HG03571 (cell line): ENCODE results near the gene FBXW2.
"Not testable (repeated sequence)": the region's sequence is repeated elsewhere in the genome, so short reads cannot be mapped to it uniquely, and the experiment has no call there.

Source experiments
- ATAC-seq: cut with Tn5 transposase; IDR thresholded peaks from one replicate; pipeline ENCODE4 v1.9.1; 2021; ENCODE audit not compliant: unreplicated experiment

FBXW2 gene, protein sequence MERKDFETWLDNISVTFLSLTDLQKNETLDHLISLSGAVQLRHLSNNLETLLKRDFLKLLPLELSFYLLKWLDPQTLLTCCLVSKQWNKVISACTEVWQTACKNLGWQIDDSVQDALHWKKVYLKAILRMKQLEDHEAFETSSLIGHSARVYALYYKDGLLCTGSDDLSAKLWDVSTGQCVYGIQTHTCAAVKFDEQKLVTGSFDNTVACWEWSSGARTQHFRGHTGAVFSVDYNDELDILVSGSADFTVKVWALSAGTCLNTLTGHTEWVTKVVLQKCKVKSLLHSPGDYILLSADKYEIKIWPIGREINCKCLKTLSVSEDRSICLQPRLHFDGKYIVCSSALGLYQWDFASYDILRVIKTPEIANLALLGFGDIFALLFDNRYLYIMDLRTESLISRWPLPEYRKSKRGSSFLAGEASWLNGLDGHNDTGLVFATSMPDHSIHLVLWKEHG

GRCh38 chr9:120792898-120793765 lies at the start of gene FBXW2:
FBXW2 (minus strand) TSS chr9:120793416; CDS start chr9:120788258, 5,158 bp downstream.
- peak; percentile 91 for ATAC-seq

GRCh38 chr9:120841930-120842684 lies 48.9 kb upstream of the FBXW2 start:
- ATAC-seq = no peak

DNA sequence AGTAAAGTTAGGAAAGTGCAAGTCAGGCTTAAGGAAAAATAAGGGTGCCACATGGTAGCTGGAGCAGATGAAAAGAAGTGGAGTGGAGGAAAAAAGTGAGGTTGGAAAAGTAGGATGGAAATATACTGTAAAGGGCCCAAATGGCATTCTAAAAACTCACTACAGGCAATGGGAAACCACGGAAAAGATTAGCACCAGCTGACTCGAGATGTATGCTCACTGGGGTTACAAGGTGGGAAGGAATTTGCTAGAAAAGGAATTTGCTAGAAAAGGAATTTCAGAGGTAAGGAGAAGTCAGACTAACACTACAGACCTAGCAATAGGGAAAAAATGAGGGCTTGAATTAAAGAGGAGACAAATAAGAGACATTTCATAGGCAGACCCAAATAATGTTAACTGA lies 45.9 kb upstream of the FBXW2 start:
- ATAC-seq = no peak

GRCh38 chr9:120837921-120838320 lies 44.7 kb upstream of the FBXW2 start:
- ATAC-seq = no peak

GRCh38 chr9:120833325-120833724 lies 40.1 kb upstream of the FBXW2 start:
- no peak for ATAC-seq

DNA sequence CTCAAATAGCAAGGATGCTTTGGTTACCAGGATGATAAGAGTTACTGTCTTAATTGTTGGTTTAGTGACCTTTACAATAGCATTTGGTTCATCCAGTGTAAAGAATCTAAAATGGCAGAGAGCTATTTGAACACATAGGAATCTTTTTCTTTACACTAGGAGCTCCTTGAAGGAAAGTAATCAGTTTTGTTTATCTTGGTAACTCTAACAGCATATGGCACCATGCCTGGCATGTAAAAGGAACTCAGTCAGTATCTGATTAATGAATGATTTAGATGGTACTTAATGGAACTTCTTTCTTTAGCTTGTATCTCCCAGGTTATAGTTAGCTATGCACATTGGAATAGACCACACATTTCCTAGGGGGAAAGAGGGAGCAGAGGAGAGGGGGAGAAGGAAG lies 39.6 kb upstream of the FBXW2 start:
- ATAC-seq = no peak

- no peak for ATAC-seq
Observed at GRCh38 chr9:120830865-120831264, 37.6 kb upstream of the FBXW2 start.

GRCh38 chr9:120830151-120830550 lies 36.9 kb upstream of the FBXW2 start:
- ATAC-seq = no peak

DNA sequence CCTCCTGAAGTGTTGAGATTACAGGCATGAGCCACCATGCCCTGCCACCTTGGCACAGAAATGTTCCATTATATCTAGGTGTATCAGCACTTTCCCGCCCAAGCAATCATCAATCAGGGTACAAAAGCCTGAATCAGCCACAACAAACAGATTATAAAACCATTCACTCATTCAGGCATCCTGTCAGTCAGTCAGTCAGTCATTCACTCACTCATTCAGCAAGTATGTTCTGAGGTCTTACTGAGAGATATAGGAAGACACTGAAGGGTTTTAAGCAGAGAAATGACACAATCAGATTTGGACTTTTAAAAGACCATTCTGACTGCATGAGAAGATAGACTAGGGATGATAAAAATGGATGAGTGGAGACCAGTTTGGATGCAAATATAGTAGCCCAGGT lies 36.4 kb upstream of the FBXW2 start:
- ATAC-seq = no peak

GRCh38 chr9:120820095-120820494 lies 26.9 kb upstream of the FBXW2 start:
- no peak for ATAC-seq

DNA sequence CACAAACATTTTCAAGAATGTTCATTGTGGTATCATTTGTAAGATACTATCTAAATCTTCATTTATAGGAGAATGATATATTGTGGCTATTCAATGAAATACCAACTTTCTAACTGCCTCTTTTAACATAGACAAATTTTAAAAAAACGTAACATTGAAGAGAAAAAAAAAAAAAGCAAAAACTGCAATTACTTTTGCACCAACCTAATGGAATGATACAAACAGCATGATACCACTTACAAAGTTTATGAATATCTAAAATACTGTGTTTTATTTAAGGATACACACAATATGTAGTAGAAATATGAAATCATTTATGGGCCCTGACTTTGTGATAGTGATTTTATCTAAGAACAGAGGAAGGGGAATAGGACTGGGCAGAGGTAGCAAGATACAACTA lies 25.4 kb upstream of the FBXW2 start:
- ATAC-seq = no peak

- ATAC-seq = no peak
Observed at GRCh38 chr9:120815075-120815474, 21.9 kb upstream of the FBXW2 start.

- no peak for ATAC-seq
Observed at GRCh38 chr9:120808931-120809330, 15.7 kb upstream of the FBXW2 start.

DNA sequence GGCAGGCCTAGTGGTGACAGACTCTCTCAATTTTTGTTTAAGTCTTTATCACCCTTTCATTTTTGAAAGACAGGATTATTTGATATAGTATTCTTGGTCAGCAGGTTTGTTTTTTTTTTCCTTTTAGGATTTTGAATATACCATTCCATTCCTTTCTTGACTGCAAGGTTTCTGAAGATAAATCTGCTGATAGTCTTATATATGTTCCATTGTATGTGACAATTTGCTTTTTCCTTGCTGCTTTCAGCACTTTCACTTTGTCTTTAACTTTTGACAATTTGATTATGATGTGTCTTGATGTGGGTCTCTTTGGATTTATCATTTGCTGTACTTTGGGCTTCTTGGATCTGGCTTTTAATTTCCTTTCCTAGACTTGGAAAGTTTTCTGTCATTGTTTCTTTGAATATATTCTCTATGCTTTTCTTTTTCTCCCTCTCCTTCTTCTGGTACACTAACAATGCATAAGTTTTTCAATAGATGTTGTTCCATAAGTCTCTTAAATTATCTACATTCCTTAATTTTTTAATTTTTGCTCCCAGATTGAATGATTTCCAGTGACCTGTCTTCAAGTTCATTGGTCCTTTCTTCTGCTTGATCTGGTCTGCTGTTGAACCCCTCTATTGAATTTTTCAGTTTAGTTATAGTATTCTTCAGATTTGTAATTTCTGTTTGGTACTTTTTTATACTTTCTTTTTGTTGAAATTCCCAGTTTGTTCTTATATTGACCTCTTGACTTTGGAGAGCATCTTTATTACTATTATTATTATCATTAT lies 14.6 kb upstream of the FBXW2 start:
- no peak for ATAC-seq

GRCh38 chr9:120804784-120805363 lies 11.7 kb upstream of the FBXW2 start:
- not testable (repeated sequence) for ATAC-seq

DNA sequence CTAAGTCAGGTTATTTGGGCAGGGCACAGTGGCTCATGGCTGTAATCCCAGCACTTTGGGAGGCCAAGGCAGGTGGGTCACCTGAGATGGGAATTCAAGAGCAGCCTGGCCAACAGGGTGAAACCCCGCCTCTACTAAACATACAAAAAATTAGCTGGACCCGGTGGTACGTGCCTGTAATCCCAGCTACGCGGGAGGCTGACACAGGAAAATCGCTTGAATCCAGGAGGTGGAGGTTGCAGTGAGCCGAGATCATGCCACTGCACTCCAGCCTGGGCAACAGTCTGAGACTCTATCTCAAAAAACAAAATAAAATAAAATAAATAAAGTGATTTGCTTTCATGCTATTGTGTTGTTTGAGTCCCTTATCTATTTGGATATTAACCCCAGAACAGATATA lies 8.2 kb upstream of the FBXW2 start:
- ATAC-seq = no peak

DNA sequence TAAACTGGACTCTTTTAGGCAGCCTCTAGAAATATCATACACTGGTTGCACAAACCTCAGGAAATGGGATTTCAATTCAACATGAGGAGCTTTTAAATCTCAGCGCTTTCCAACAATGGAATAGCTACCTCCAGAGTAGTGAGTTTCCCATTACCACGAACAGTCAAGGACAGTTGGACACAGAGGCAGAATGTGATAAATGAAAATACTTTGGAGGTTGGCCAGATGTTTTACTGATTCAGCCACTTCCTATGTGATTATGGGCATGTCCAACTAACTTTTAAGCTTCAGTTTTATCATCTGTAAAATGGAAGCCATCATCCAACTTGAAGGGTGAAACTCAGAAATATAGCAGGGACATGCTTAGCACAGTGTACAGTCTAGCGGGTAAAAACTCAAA lies 2.1 kb downstream of the FBXW2 start:
- ATAC-seq = no peak

- ATAC-seq = no peak
Observed at GRCh38 chr9:120787933-120788332, 5.3 kb downstream of the FBXW2 start.

DNA sequence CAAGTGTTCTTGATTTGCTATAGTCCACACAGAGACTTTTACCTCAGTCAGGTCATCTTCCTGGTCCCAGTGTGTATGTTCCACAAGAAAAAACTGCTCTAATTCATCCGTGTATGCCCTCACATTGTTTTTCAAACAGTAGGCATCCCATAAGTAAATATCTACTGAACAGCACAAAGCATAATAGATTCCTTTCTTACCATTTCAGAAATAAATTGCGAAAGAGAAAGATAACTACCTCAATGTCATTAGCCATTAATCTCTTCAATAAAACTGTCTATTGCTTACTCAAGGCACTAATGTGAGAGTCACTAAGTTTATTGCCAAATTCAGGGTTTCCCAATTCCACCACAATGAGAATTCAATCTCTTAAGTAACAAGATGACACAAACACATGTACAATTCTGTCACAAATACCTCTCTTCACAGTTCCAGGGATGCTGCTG lies 9.6 kb downstream of the FBXW2 start:
- ATAC-seq = no peak

DNA sequence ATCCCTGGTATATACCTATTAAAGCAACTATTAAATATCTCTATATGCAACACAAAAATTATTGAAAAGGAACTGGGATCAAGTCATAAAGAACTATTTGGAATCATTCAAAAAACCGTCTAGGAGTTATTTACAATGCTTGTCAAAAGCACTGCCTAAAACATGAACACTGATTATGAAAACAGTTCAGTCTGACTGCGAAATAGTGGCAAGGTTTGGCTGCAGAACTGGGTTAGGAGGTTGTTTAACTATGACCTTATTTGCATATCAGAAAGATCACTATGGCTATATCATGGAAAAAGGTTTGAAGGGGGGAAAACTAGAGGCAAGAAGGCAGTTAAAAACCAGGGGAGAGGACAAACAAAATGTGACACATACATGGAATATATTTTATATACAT lies 12.0 kb downstream of the FBXW2 start:
- no peak for ATAC-seq
